Kidney (tissue), 22 donors: ENCODE data around the gene RNF157. TPM values are rescaled to one million over a fixed set of nuclear protein-coding genes. Genes with fewer than 3 reads are reported as not detected.
A peak's percentile ranks its signal among the peaks of the same experiment; 100 is the strongest.

Source experiments
- DNase-seq, 5 donors: peaks; one replicate each; pipeline ENCODE4 v3.0.0-alpha.2; 2013 to 2020
- FAIRE-seq: peaks from 2 replicates; lab custom pipeline; 2012; peaks lifted over from hg19 to GRCh38; lab: Jason Lieb, UNC
- H3K27ac ChIP-seq, 2 donors: one replicate each; pipeline ENCODE4 v1.7.0; 2013; ENCODE audit warnings: low read depth in 2 of 2, low read length in 2 of 2, inconsistent platforms in 1 of 2
- H3K27me3 ChIP-seq: one replicate; pipeline ENCODE4 v1.7.1; 2013; ENCODE audit warnings: low read length, inconsistent platforms; ENCODE audit not compliant: control insufficient read depth, insufficient read depth
- H3K36me3 ChIP-seq, 3 donors: one replicate each; pipeline versions ENCODE4 v1.7.0 to v1.7.1; 2013; ENCODE audit warnings: low read length in 3 of 3, control low read depth in 1 of 3, inconsistent platforms in 1 of 3; ENCODE audit not compliant: insufficient read depth in 3 of 3, control insufficient read depth in 2 of 3
- H3K4me1 ChIP-seq, 3 donors: one replicate each; pipeline versions ENCODE4 v1.7.0 to v1.7.1; 2013; ENCODE audit warnings: low read length in 3 of 3, inconsistent platforms in 1 of 3, low read depth in 1 of 3; ENCODE audit not compliant: control insufficient read depth in 2 of 3, insufficient read depth in 2 of 3
- H3K4me3 ChIP-seq, 3 donors: one replicate each; pipeline versions ENCODE4 v1.7.0 to v1.8.1; 2013; ENCODE audit warnings: low read length in 3 of 3, control low read depth in 1 of 3, inconsistent platforms in 1 of 3
- H3K9ac ChIP-seq, 3 donors: one replicate each; pipeline versions ENCODE4 v1.7.0 to v1.7.1; 2013; ENCODE audit warnings: low read length in 3 of 3, control low read depth in 1 of 3, inconsistent platforms in 1 of 3
- H3K9me3 ChIP-seq, 3 donors: one replicate each; pipeline versions ENCODE4 v1.7.0 to v1.7.1; 2013; ENCODE audit warnings: low read length in 3 of 3, control low read depth in 1 of 3, inconsistent platforms in 1 of 3; ENCODE audit not compliant: control insufficient read depth in 2 of 3, insufficient read depth in 1 of 3
- intact Hi-C: fragments of 100-400 bp; cut with DNase I; formaldehyde crosslinking; loops from one replicate; pipeline ENCODE4 v1.11.1; 2022
- long read RNA-seq, 10 donors: library from polyadenylated mRNA in 1 of 10; unstranded in 1 of 10; transcript quantifications; one replicate each; pipeline ENCODE4 v2.0.0 and lab custom pipeline, GENCODE V29; 2021 to 2026
- polyA plus RNA-seq: library from polyadenylated mRNA; stranded (reverse); fragments of 350-450 nt; fragmentation: Illumina TruSeq; extraction: RNeasy Lipid Tissue Mini Kit (QIAGEN cat#74804); gene quantifications from one replicate; pipeline ENCODE4 v1.2.3, GENCODE V29; 2014; ENCODE audit warnings: low read depth, low replicate concordance; ENCODE audit not compliant: insufficient read depth
- total RNA-seq: library from RNA; stranded (reverse); fragmentation: NEBNext Ultra II Directional; extraction: Animal tissue kit (Norgen Biotek cat#: 25700); gene quantifications from one replicate; pipeline ENCODE4 v1.2.1, GENCODE V29; 2021
- TF ChIP-seq, protein P1 (sequence below): IDR thresholded peaks from 3 replicates; pipeline ENCODE4 v1.5.1; 2012; ENCODE audit warnings: mild to moderate bottlenecking, moderate library complexity, borderline replicate concordance; ENCODE audit not compliant: insufficient read depth; ENCODE audit errors: extremely low read depth
- donor health status: control.
- donor health status: control.
- donor health status: control.
- donor health status: control.
- donor health status: control.
- donor health status: DM: yes; HTN: yes; CAD: no.
- donor health status: Normal renal cell carcinoma (clear cell type).

Gene RNF157
- total RNA-seq = 4.8 TPM
- 12.4 TPM for polyA plus RNA-seq
- long read RNA-seq, donor 1, partial matches to known transcripts = 0 of 1 reads
- long read RNA-seq, donor 1, other reads (novel, unspliced or antisense) = 0 of 1 reads
- long read RNA-seq, donor 2, full-length matches to known transcripts = 3 of 3 reads
- long read RNA-seq, donor 2, partial matches to known transcripts = 0 of 3 reads
- long read RNA-seq, donor 2, other reads (novel, unspliced or antisense) = 0 of 3 reads
- long read RNA-seq, donor 3, full-length matches to known transcripts = 1 of 1 reads
- long read RNA-seq, donor 3, partial matches to known transcripts = 0 of 1 reads
- long read RNA-seq, donor 3, other reads (novel, unspliced or antisense) = 0 of 1 reads
- long read RNA-seq, donor 4, full-length matches to known transcripts = 1 of 1 reads
- long read RNA-seq, donor 4, partial matches to known transcripts = 0 of 1 reads
- long read RNA-seq, donor 4, other reads (novel, unspliced or antisense) = 0 of 1 reads
- long read RNA-seq, donor 5 = 0 reads
- long read RNA-seq, donor 6 = 0 reads
- long read RNA-seq, donor 7, partial matches to known transcripts = 1 of 10 reads
- long read RNA-seq, donor 7, other reads (novel, unspliced or antisense) = 9 of 10 reads
- long read RNA-seq, donor 8, partial matches to known transcripts = 0 of 1 reads
- long read RNA-seq, donor 8, other reads (novel, unspliced or antisense) = 0 of 1 reads
- long read RNA-seq, donor 9 = 0 reads
- long read RNA-seq, donor 10, full-length matches to known transcripts = 2 of 12 reads
- long read RNA-seq, donor 10, partial matches to known transcripts = 10 of 12 reads
- long read RNA-seq, donor 10, other reads (novel, unspliced or antisense) = 0 of 12 reads

DNA sequence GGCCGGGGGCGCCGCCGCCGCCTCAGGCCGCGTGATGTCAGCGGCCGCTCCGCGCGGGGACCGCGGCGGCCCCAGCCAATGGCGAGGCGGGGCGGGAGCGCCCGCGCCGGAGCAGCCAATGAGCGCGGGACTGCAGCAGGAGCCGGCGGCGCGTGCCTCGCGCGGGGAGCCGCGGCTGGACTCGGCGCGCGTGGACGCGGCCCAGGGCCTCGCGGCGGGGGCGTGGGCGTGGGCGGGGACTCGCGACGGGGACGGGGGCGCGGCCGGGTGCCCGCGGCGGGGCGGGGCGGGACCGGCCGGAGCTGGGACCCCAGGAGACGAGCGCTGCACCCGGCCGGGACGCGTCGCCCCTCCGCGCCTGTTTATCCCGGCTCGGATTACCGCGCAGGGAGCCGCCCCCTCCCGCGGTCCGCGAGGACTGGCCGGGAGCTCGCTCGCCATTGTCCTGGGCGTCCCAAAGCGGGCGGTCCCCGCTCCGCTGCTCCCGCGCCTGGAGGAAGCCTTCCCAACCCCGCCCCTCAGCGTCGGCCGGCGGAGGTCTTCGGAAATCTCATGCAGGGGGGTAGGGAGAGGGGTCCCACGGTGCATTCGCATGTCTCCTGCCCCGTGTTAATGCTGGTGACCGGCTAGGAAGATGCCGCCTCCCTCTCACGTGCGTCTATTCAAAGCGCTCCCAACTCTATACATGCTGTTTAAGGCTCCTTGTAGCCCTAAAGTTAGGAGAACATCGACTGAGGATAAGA, at the start of gene RNF157:
Gene RNF157, minus strand, starts transcription at position 33 of the 743 bp plus-strand sequence. CDS start 253 bp downstream, outside the sequence.
- intact Hi-C loops = no loop called here
- H3K4me3 ChIP-seq = peak within 1 kb of the TSS; percentile 69 to 88 (median 82)
- peak within 1 kb of the TSS in 1 of 2 donors; percentile 17 for H3K27ac ChIP-seq
- H3K4me1 ChIP-seq = no peaks in the 10 kb centered on the region
- no peaks in the 10 kb centered on the region for H3K36me3 ChIP-seq
- no peaks in the 10 kb centered on the region for H3K27me3 ChIP-seq
- no peaks in the 10 kb centered on the region for H3K9me3 ChIP-seq
- H3K9ac ChIP-seq = peak within 1 kb of the TSS; percentile 62 to 76 (median 74)
- TF ChIP-seq, protein P1, sequence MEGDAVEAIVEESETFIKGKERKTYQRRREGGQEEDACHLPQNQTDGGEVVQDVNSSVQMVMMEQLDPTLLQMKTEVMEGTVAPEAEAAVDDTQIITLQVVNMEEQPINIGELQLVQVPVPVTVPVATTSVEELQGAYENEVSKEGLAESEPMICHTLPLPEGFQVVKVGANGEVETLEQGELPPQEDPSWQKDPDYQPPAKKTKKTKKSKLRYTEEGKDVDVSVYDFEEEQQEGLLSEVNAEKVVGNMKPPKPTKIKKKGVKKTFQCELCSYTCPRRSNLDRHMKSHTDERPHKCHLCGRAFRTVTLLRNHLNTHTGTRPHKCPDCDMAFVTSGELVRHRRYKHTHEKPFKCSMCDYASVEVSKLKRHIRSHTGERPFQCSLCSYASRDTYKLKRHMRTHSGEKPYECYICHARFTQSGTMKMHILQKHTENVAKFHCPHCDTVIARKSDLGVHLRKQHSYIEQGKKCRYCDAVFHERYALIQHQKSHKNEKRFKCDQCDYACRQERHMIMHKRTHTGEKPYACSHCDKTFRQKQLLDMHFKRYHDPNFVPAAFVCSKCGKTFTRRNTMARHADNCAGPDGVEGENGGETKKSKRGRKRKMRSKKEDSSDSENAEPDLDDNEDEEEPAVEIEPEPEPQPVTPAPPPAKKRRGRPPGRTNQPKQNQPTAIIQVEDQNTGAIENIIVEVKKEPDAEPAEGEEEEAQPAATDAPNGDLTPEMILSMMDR = no peak
- no peak for FAIRE-seq
- peak; percentile 85 to 93 (median 88) for DNase-seq

DNA sequence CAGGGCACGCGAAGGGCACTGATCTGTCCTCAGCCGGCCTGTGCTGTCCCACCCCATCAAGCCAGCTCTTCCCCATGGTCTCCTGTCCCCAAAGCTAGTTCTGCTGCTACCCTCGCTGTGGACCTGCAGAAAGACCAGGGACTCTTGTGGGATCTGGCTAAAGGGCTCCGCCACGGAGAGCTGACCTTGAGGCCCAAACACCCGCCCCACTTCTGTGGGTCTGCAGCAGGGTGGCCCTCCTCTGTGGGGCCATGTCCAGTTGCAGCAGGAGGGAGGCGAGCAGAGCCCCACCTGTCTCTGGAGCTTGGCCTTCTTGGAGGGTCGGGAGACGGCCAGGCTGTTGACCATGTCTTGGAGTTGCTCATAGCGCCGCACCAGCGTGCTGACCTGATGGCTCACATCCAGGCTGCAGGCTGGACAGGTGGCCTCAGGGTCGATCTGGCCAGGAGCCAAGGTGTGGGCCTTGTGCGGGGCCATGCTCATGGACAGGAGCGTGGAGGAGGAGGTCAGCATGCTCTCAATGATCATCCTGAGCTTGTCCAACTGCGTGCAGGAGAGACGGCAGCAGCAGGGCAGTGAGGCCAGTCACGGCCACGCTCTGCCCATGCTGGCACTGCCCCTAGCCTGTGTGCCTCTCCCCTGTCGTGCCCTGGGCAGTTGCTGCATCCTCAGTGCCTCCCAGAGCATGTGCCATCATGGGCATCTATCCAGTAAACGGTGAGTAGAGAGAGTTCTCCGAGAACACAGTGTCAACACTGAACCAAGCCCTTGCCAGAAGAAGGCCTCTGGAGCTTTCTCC, 41.5 kb upstream of the RNF157 start:
- Histone ChIP-seq H3K9me3 (peaks cover 0 to 2% (median 0%) of the 10 kb centered on the region in 3 donors), H3K4me1 (peaks cover 0 to 6% (median 0%) of the 10 kb centered on the region in 3 donors), H3K27me3 (no peaks in the 10 kb centered on the region), H3K36me3 (no peaks in the 10 kb centered on the region), H3K27ac (no peak overlapping the region), H3K9ac (no peak overlapping the region), H3K4me3 (no peak overlapping the region)
- FAIRE-seq (no peak), DNase-seq (no peak)
- TF ChIP-seq, protein P1 = no peak
- intact Hi-C loops = loop anchor here (10.0 kb wide), 1 partner anchor 267 kb away; no protein-coding TSS in a partner anchor

DNA sequence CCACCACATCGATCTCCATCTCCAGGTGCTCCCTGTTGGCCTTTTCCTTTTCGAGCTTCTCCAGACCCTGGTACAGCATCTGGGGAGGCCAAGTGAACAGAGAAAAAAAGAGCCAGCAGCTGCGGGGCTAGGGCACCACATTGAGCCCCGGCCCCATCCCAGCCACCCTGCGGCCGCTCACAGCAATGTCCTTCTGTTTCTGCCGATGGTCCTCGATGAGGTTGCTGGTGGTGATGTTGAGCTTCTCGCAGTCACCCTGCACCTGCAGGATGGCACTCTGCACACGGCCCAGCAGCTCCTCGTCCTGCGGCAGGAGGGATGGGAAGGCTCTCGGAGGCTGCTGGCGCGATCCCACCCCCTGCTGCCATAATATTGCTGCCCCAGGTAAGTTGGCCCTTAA, 40.4 kb upstream of the RNF157 start:
- FAIRE-seq (no peak), DNase-seq (no peak)
- TF ChIP-seq, protein P1 = no peak
- Histone ChIP-seq H3K4me1 (peaks cover 0 to 6% (median 0%) of the 10 kb centered on the region in 3 donors), H3K27ac (no peak overlapping the region), H3K27me3 (no peaks in the 10 kb centered on the region), H3K9ac (no peak overlapping the region), H3K36me3 (no peaks in the 10 kb centered on the region), H3K9me3 (peaks cover 0 to 2% (median 0%) of the 10 kb centered on the region in 3 donors), H3K4me3 (no peak overlapping the region)
- intact Hi-C loops = loop anchor here (10.0 kb wide), 1 partner anchor 266 kb away; no protein-coding TSS in a partner anchor
